Measurements from ENCODE around the gene TCF15. TPM values are rescaled to one million over a fixed set of nuclear protein-coding genes. Genes with fewer than 3 reads are reported as not detected.
"Not testable (repeated sequence)": the region's sequence is repeated elsewhere in the genome, so short reads cannot be mapped to it uniquely, and the experiment has no call there.

TCF15 gene
- total RNA-seq, 1 experiment from 2014 or later, result not detected

GRCh38 chr20:642398-643174 lies 32.5 kb upstream of the TCF15 start:
- no peak for DNase-seq (ENCODE audit: low read depth)

- DNase-seq (ENCODE audit: low read depth), result not testable (repeated sequence)
These were observed 31.9 kb upstream of the TCF15 start for GRCh38 chr20:642013-642397.

- DNase-seq (ENCODE audit: low read depth), result no peak
These were observed 31.4 kb upstream of the TCF15 start for GRCh38 chr20:641516-641875.

GRCh38 chr20:640674-641515 lies 30.8 kb upstream of the TCF15 start:
- DNase-seq (ENCODE audit: low read depth), result no peak

GRCh38 chr20:638579-638978 lies 28.5 kb upstream of the TCF15 start:
- DNase-seq (ENCODE audit: low read depth), result no peak

- no peak for DNase-seq (ENCODE audit: low read depth)
These were observed 27.4 kb upstream of the TCF15 start for GRCh38 chr20:637559-637958.

GRCh38 chr20:635893-636338 lies 25.8 kb upstream of the TCF15 start:
- no peak for DNase-seq (ENCODE audit: low read depth)

- DNase-seq (ENCODE audit: low read depth), result no peak
These were observed 25.2 kb upstream of the TCF15 start for GRCh38 chr20:635028-635892.

- no peak for DNase-seq (ENCODE audit: low read depth)
These were observed 24.2 kb upstream of the TCF15 start for GRCh38 chr20:634148-634925.

- no peak for DNase-seq (ENCODE audit: low read depth)
These were observed 21.0 kb upstream of the TCF15 start for GRCh38 chr20:631101-631500.

- DNase-seq (ENCODE audit: low read depth), result no peak
These were observed 16.5 kb upstream of the TCF15 start for GRCh38 chr20:626579-626978.

GRCh38 chr20:625360-625932 lies 15.3 kb upstream of the TCF15 start:
- no peak for DNase-seq (ENCODE audit: low read depth)

GRCh38 chr20:623704-624103 lies 13.6 kb upstream of the TCF15 start:
- DNase-seq (ENCODE audit: low read depth), result no peak

- no peak for DNase-seq (ENCODE audit: low read depth)
These were observed 12.9 kb upstream of the TCF15 start for GRCh38 chr20:623021-623420.

- no peak for DNase-seq (ENCODE audit: low read depth)
These were observed 12.1 kb upstream of the TCF15 start for GRCh38 chr20:622161-622560.

GRCh38 chr20:621125-621756 lies 11.1 kb upstream of the TCF15 start:
- peak; percentile 37 for DNase-seq (ENCODE audit: low read depth)

GRCh38 chr20:620246-620645 lies 10.1 kb upstream of the TCF15 start:
- DNase-seq (ENCODE audit: low read depth), result no peak

GRCh38 chr20:618980-619379 lies 8.9 kb upstream of the TCF15 start:
- no peak for DNase-seq (ENCODE audit: low read depth)

GRCh38 chr20:617934-618690 lies 8.0 kb upstream of the TCF15 start:
- DNase-seq (ENCODE audit: low read depth), result no peak

Data from HT1080 (cell line).